HG03108 (cell line): ENCODE data around the gene GRK7.
"Not testable (repeated sequence)": the region's sequence is repeated elsewhere in the genome, so short reads cannot be mapped to it uniquely, and the experiment has no call there.

Source experiments
- ATAC-seq: cut with Tn5 transposase; IDR thresholded peaks from one replicate; pipeline ENCODE4 v1.9.1; 2021; ENCODE audit warnings: moderate library complexity; ENCODE audit not compliant: unreplicated experiment

The GRK7 gene

GRCh38 chr3:141793476-141794260 is 30.5 kb downstream of the GRK7 start:
- no peak for ATAC-seq

DNA sequence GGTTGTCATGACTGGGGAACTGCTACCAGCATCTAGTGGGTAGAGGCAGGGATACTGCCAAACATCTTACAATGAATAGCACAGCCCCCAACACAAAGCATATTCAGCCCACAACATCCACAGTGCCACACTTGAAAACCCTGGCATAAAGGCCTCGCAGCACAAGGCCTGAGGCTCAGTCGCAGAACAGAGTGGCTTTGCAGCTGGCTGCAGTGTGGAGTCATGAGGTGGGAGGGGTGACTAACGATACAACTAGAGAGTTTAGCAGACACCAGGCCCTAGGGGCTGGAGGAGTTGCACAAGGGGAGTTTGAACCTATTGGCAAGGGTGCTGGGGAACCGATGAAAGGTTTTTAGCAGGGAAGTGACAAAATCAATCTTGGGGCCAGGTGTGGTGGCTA is 32.1 kb downstream of the GRK7 start:
- no peak for ATAC-seq

DNA sequence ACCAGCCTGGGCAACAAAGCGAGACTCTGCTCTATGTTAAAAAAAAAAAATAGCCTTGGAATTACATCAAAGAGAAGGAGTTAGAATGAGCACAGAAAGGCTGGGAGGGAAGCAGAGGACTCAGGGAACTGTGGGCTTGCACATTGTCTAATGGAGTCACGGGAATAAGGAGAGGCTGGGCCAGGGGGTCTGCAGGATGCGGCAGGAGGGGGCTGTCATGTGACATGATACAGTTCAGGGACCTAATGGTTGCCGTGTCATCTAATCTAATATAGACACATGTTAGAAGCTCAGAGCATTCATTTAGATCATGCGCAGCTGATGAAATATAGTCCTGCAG is 32.5 kb downstream of the GRK7 start:
- ATAC-seq: no peak

DNA sequence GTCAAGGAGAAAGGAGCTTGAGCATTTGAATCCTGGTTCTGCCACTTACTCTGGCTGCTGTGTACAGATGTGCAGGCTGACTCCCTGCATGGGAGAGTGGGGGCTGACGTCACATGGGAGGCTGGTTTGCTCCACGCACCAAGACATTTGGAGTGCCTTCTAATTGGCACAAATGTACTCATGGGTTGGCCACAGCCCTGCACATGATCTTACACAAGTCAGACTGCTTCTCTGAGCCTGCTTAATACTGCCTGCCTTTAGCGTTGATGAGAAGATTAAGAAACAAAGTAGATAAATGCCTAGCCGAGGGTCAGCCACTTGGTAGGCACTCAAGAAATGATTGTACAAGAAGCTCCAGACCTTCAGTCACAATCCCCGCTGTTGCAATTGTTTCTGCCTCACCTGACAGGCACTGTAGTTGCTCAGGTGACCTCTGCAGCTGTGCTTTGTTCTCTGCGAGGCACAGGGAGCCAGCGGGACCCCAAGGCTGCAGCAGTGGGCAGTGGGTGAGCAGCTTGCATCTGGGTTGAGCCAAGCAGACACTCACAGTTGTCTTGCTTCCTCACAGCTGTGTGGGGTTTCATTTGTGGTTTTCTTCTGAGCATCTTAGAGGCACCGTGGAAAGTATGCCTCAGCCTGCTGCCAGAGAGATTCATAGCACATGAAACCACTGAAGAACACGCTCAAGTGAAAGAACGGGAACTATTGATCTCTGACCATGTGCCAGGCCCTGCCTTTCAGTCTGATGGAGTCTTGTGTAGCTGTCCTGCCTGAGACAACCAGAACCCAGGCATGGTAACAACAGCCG is 33.1 kb downstream of the GRK7 start:
- peak; percentile 91 for ATAC-seq

DNA sequence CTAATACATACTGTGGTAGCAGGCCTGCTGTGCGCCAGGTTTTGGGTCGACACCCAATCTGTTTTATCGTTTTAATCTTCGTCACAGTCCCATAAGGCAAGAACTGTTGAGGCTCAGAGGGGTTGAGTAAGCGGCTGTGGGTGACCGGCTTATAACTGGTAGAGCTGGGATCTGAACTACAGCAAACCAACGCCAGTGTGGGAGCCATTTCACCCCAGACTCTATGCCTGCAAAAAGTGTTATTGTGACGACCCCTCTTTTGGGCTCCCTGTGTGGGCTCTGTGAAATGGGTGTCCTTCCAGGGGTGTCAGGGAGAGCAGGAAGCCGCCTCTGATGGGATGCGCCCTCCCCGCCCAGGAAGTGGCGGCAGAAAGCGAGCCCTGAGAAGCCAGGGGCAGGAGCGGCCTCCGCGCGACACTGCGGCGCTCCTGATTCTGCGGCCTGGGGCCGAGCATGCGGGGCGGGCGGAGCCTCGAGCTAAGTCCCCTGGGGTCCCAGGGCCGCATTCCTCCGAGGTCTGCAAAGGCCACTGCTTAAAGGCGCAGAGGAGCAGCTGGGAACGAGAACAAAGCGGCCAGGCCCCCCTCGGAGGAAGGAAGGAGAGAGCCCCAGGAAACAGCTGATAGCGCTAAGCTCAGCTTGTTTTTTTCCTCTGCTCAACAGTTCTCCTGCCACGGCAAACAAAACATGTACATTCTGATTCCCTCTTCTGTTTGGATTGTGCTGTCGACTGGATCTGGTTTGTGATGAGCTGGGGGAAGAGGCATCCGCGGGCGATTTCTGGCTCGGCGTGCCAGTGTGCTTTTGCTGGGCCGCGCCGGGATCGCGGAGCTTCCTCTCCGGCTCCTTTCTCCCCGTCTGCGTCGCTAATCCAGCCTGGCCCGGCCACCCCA is 33.9 kb downstream of the GRK7 start:
- ATAC-seq: peak; percentile 23

DNA sequence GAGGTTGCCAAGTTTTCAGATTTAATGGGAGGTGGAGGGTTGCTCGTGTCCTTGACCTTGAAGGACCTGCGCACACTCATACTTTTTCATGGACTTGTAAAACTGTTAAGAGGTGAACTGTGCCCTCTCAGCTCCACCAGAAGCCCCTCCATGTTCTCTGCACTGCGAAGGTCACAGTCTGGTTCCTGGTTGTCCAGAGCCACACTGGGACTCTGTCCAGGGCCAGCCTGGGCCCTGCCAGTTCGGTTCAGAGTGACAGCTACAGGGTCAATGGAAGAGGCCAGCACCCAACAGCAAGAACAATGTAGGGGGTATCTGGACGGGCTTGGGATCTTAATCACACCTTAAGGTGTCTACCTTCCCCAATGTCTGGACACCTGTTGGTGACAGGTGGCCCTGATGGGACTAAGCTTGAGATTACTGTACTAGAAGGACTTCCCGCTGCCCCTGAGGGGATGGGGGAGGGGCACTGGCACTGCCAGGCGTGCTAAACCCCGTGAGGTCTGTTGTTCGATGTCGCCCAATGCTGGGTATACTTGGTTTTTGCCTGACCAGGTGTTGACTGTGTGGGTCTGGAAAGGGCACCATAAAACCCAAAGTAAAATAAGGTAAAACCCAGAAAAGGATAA is 34.7 kb downstream of the GRK7 start:
- ATAC-seq: no peak

DNA sequence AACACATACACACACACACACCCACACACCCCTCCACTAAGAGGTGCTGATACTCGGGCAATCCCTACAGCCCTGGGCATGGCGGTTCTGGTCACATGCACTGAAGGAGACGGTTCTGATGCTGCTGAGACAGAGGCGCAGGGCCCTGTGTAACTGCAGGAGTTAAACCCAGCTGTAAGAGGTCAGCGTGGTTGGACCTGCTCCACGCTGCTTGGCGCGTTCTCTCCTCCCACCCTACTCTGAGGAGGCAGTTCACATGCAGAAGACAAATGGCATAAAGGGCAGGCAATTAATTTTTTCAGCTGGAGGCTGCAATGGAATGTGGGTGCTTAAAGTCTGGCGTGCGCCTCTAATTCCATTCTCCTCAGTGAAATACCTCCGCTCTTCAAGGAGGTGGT is 35.2 kb downstream of the GRK7 start:
- no peak for ATAC-seq

DNA sequence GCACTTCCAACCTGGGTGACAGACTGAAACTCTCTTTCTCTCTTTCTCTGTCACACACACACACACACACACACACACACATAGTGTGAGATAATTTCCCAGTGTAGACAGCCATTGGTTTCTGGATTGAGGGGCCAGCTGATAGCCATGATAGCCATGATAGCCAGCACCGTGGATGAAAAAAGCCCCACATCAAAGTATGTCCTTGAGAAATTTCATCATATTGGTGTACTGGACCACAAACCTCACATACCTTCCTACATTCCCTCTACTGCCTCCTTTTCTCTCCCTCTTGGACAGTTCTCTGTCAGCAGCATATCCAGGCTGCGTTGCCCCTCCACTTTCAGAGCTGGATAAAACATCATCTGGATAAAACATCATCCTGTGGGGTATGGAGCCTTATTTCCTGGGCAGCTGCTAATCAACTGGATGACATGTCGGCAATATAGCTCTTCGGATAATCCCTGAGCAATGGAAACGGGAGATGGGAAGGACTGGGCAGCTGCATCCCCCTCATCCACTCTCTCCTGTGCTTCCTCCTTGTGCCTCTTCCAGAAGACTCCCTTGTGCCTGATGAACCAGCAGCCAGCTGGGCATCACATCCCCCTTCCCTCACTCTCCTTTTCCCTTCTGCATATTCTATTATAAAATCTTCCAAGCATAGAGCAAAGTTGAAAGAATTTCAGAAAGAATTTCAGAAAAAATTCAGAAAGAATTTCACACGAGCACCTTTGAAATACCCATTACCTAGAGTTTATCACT is 39.3 kb downstream of the GRK7 start:
- ATAC-seq: no peak

GRCh38 chr3:141803538-141803937 is 40.3 kb downstream of the GRK7 start:
- not testable (repeated sequence) for ATAC-seq

DNA sequence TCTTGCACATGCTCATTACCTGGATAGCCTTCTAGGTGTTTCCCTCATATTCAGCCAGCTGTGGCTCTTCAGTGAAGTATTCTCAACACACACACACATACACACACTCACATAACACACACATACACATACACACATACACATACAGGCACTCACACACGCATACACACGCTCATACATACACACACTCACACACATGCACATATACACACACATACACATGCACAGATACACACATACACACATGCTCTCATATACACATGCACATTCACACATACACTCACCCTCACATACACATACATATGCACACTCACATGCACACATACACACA is 41.2 kb downstream of the GRK7 start:
- ATAC-seq: no peak

DNA sequence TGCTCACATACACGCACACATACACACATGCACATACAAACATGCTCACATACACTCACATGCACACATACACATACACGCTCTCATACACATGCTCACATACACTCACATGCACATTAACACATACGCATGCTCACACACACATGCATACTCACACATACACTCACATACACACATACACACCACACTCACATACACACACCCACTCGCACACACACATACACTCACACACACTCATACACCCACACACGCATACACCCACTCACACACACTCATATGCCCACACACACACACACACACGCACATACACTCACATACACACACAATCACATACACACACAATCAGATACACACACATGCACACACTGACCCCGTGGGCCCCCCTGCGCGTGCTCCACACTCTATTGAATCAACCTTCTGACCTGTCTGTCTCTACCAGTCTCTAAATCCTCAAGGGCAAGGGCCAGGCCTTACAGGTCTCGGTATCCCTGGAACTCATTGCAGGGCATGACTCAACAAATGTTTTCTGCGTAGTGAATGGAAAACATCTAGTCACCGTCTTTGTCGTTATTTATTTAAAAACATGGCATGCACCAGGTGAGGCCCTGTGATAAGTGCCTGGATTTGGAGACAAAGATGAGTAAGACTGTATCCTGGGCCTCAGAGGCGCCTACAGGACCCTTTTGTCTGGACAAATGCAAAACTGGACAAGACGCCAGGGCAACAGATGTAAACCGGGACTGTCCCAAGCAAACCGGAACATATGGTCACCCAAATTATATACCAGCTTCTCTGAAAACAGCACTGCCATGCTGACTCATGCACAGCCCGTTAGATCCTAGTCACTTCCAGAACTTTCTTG is 41.8 kb downstream of the GRK7 start:
- no peak for ATAC-seq

- no peak for ATAC-seq
Measured at GRCh38 chr3:141807277-141808033, 44.2 kb downstream of the GRK7 start.

- no peak for ATAC-seq
Measured at GRCh38 chr3:141808586-141808985, 45.4 kb downstream of the GRK7 start.

DNA sequence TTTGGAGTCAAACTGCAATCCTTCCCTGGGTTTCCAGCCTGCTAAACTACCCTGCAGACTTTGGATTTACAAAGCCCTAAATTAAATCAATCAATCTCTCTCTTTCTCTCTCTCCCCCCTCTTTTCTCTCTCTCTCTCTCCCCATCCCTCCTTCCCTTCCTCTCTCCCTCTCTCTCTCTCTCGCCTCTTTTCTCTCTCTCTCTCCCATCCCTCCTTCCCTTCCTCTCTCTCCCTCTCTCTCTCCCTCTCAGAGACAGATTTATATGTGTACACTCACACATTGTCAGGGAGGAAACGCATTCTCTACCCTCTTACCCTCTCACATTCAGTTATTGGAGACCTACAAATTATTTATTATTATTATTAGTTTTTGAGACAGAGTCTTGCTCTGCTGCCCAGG is 47.0 kb downstream of the GRK7 start:
- no peak for ATAC-seq

DNA sequence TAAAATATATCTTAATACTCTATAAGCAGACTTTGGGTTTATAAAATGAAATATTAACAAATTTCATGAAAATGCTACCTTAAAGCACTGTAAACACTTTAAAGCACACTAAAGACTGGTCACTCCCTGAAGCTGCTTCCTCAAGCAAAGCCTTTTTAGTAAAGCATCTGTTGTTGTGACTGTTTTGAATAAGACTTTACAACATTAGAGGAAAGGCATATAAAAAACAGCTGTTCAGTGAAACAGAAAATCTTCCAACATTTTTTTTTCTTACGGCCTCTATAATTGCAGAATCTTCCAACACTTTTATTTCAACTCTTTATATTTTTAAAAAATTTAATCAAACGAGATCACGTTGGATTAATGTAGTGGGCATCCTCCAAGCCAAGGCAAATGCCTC is 48.1 kb downstream of the GRK7 start:
- no peak for ATAC-seq

GRCh38 chr3:141812084-141812483 is 48.9 kb downstream of the GRK7 start:
- no peak for ATAC-seq

DNA sequence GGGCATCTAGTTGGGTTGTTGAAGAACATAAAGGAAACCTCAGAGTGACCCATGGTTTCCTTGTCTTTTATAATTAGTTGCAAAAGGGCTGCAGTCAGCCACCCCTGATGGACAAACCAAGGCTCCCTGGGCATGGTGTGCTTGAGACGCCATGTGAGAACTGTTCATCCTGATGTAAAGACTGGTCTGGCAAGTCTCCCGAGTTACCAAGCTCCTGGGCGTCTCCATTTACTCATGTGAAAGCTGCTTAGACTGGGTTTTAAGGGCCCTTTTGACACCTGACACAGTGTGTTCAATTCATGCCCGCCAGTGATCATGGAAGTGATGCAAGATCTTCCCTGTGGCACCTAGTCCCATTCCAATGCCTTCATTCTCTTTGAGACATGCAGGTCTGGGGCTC is 49.4 kb downstream of the GRK7 start:
- ATAC-seq: no peak
